CD8-positive, alpha-beta memory T cell (primary cell): ENCODE data around the gene CTSH. TPM values are rescaled to one million over a fixed set of nuclear protein-coding genes. Genes with fewer than 3 reads are reported as not detected.
"Not testable (repeated sequence)": the region's sequence is repeated elsewhere in the genome, so short reads cannot be mapped to it uniquely, and the experiment has no call there.

ENCODE experiments used
- CTCF ChIA-PET: fragments of 350-600 bp; sonication (Branson Sonifier 250); formaldehyde crosslinking; loops from one replicate; lab custom pipeline; 2021; ENCODE audit warnings: antibody characterized with exemption; lab: Charles Lee
- POLR2A ChIA-PET: fragments of 350-600 bp; sonication (Branson Sonifier 250); formaldehyde crosslinking; loops from one replicate; lab custom pipeline; 2021; ENCODE audit warnings: antibody characterized with exemption; lab: Charles Lee
- DNase-seq, 5 donors: peaks; one replicate each; pipeline versions ENCODE4 v3.0.0 to v3.0.0-alpha.2; 2020 to 2022; ENCODE audit warnings: mixed read lengths in 1 of 5
- H3K27ac ChIP-seq: one replicate; pipeline ENCODE4 v1.7.0; 2013; ENCODE audit warnings: low read depth, mild to moderate bottlenecking, low read length, moderate library complexity
- H3K27me3 ChIP-seq: 2 replicates; pipeline ENCODE4 v1.7.0; 2013; ENCODE audit warnings: low read length, mild to moderate bottlenecking; ENCODE audit not compliant: insufficient read depth, poor library complexity, severe bottlenecking
- H3K36me3 ChIP-seq: 2 replicates; pipeline ENCODE4 v1.7.0; 2013; ENCODE audit warnings: mild to moderate bottlenecking, low read length, moderate library complexity; ENCODE audit not compliant: insufficient read depth
- H3K4me1 ChIP-seq: 2 replicates; pipeline ENCODE4 v1.7.0; 2013; ENCODE audit warnings: mild to moderate bottlenecking, low read length, moderate library complexity; ENCODE audit not compliant: insufficient read depth
- H3K4me3 ChIP-seq: 2 replicates; pipeline ENCODE4 v1.7.0; 2013; ENCODE audit warnings: mild to moderate bottlenecking, low read length
- H3K9me3 ChIP-seq: 2 replicates; pipeline ENCODE4 v1.7.0; 2013; ENCODE audit warnings: mild to moderate bottlenecking, low read length
- H3K27ac Mint-ChIP-seq, 8 donors: one replicate each; pipeline ENCODE4 v1.8.0; 2020 to 2021; ENCODE audit warnings: mixed read lengths in 8 of 8, mild to moderate bottlenecking in 6 of 8, inconsistent platforms in 3 of 8, moderate library complexity in 3 of 8
- H3K27me3 Mint-ChIP-seq, 2 donors: one replicate each; pipeline ENCODE4 v1.8.0; 2020 to 2021; ENCODE audit warnings: mixed read lengths in 2 of 2, mild to moderate bottlenecking in 1 of 2, moderate library complexity in 1 of 2
- H3K36me3 Mint-ChIP-seq, 3 donors: one replicate each; pipeline ENCODE4 v1.8.0; 2020 to 2021; ENCODE audit warnings: mixed read lengths in 3 of 3, inconsistent platforms in 1 of 3, mild to moderate bottlenecking in 1 of 3
- H3K4me1 Mint-ChIP-seq, 3 donors: one replicate each; pipeline ENCODE4 v1.8.0; 2020 to 2021; ENCODE audit warnings: mixed read lengths in 3 of 3, inconsistent platforms in 1 of 3, mild to moderate bottlenecking in 1 of 3
- H3K4me3 Mint-ChIP-seq, 7 donors: one replicate each; pipeline ENCODE4 v1.8.0; 2020 to 2021; ENCODE audit warnings: mixed read lengths in 7 of 7, mild to moderate bottlenecking in 6 of 7, moderate library complexity in 4 of 7, inconsistent platforms in 2 of 7
- H3K9me3 Mint-ChIP-seq, 5 donors: one replicate each; pipeline ENCODE4 v1.8.0; 2020 to 2022; ENCODE audit warnings: mixed read lengths in 5 of 5, mild to moderate bottlenecking in 3 of 5, moderate library complexity in 2 of 5, inconsistent platforms in 1 of 5
- polyA plus RNA-seq: library from polyadenylated mRNA; unstranded; fragments of 300-500 nt; fragmentation: Illumina TruSeq; gene quantifications from one replicate; pipeline ENCODE4 v1.2.3, GENCODE V29; 2021
- total RNA-seq, 2 experiments: library from RNA; stranded (reverse); gene quantifications; one replicate each; pipeline ENCODE4 v1.2.3, GENCODE V29; 2021

Gene CTSH
- total and polyA plus RNA-seq, 3 experiments from 2014 or later = 8.1 to 68.7 (median 9.8) TPM

- Mint-ChIP-seq H3K4me3 (no peak overlapping the region), H3K36me3 (peaks cover 15 to 86% (median 24%) of the 10 kb centered on the region in 3 donors), H3K27me3 (no peaks in the 10 kb centered on the region), H3K4me1 (peaks cover 29 to 36% (median 34%) of the 10 kb centered on the region in 3 donors), H3K27ac (peak overlapping the region; percentile 14 to 89 (median 32)), H3K9me3 (no peaks in the 10 kb centered on the region)
- no peak overlapping the region for H3K27ac ChIP-seq
- H3K9me3 ChIP-seq = no peaks in the 10 kb centered on the region
- ChIA-PET POLR2A (no interaction called here), CTCF (no interaction called here)
- H3K4me3 ChIP-seq = no peak overlapping the region
- no peaks in the 10 kb centered on the region for H3K4me1 ChIP-seq
- no peaks in the 10 kb centered on the region for H3K27me3 ChIP-seq
- H3K36me3 ChIP-seq = peaks cover 55% of the 10 kb centered on the region
- DNase-seq = no peak
Measured at GRCh38 chr15:78907577-78907976, 37.3 kb downstream of the CTSH start.

- Histone ChIP-seq H3K4me3 (no peak overlapping the region), H3K9me3 (no peaks in the 10 kb centered on the region), H3K27me3 (no peaks in the 10 kb centered on the region), H3K4me1 (no peaks in the 10 kb centered on the region), H3K36me3 (peaks cover 59% of the 10 kb centered on the region), H3K27ac (no peak overlapping the region)
- H3K27me3 Mint-ChIP-seq = no peaks in the 10 kb centered on the region
- peak overlapping the region in 1 of 7 donors; percentile 27 for H3K4me3 Mint-ChIP-seq
- H3K27ac Mint-ChIP-seq = no peak overlapping the region
- H3K4me1 Mint-ChIP-seq = peaks cover 25 to 32% (median 29%) of the 10 kb centered on the region in 3 donors
- ChIA-PET CTCF (interaction anchor here (0.8 kb wide), 1 partner anchor 14 kb away, joined by 3 read pairs; no protein-coding TSS in a partner anchor), POLR2A (no interaction called here)
- H3K36me3 Mint-ChIP-seq = peaks cover 20 to 86% (median 28%) of the 10 kb centered on the region in 3 donors
- DNase-seq = no peak
- no peaks in the 10 kb centered on the region for H3K9me3 Mint-ChIP-seq
Measured at GRCh38 chr15:78906316-78906620, 38.6 kb downstream of the CTSH start.

GRCh38 chr15:78904599-78905358 lies 40.1 kb downstream of the CTSH start:
- Histone ChIP-seq H3K4me3 (no peak overlapping the region), H3K36me3 (peaks cover 53% of the 10 kb centered on the region), H3K9me3 (no peaks in the 10 kb centered on the region), H3K4me1 (no peaks in the 10 kb centered on the region), H3K27me3 (no peaks in the 10 kb centered on the region), H3K27ac (no peak overlapping the region)
- peaks cover 16 to 20% (median 19%) of the 10 kb centered on the region in 3 donors for H3K4me1 Mint-ChIP-seq
- ChIA-PET CTCF (interaction anchor here (0.7 kb wide), 1 partner anchor 27 kb away, joined by 3 read pairs; no protein-coding TSS in a partner anchor), POLR2A (interaction anchor here (0.6 kb wide), 1 partner anchor 1326 kb away, joined by 7 read pairs; no protein-coding TSS in a partner anchor)
- no peak for DNase-seq
- H3K4me3 Mint-ChIP-seq = no peak overlapping the region
- H3K36me3 Mint-ChIP-seq = peaks cover 22 to 85% (median 23%) of the 10 kb centered on the region in 3 donors
- peak overlapping the region in 2 of 8 donors; percentile 14 to 39 for H3K27ac Mint-ChIP-seq
- no peaks in the 10 kb centered on the region for H3K27me3 Mint-ChIP-seq
- no peaks in the 10 kb centered on the region for H3K9me3 Mint-ChIP-seq

GRCh38 chr15:78902281-78903032 lies 42.4 kb downstream of the CTSH start:
- peaks cover 18 to 87% (median 26%) of the 10 kb centered on the region in 3 donors for H3K36me3 Mint-ChIP-seq
- POLR2A ChIA-PET = interaction anchor here (0.6 kb wide), 1 partner anchor 26 kb away, joined by 5 read pairs; no protein-coding TSS in a partner anchor
- H3K4me1 ChIP-seq, H3K9me3 ChIP-seq, DNase-seq, CTCF ChIA-PET, H3K9me3 Mint-ChIP-seq, H3K27me3 Mint-ChIP-seq, H3K4me3 Mint-ChIP-seq, H3K27ac ChIP-seq, H3K4me3 ChIP-seq, H3K27me3 ChIP-seq: not testable (repeated sequence)
- H3K27ac Mint-ChIP-seq = peak overlapping the region in 3 of 8 donors; percentile 19 to 82 (median 70)
- peaks cover 69% of the 10 kb centered on the region for H3K36me3 ChIP-seq
- H3K4me1 Mint-ChIP-seq = peaks cover 6 to 12% (median 10%) of the 10 kb centered on the region in 3 donors

- H3K4me3 ChIP-seq, POLR2A ChIA-PET, H3K9me3 ChIP-seq, H3K27me3 Mint-ChIP-seq, DNase-seq, H3K27me3 ChIP-seq, H3K4me1 ChIP-seq, H3K4me3 Mint-ChIP-seq, CTCF ChIA-PET, H3K27ac ChIP-seq, H3K9me3 Mint-ChIP-seq: not testable (repeated sequence)
- Mint-ChIP-seq H3K36me3 (peaks cover 18 to 86% (median 18%) of the 10 kb centered on the region in 3 donors), H3K4me1 (peaks cover 0 to 10% (median 8%) of the 10 kb centered on the region in 3 donors), H3K27ac (peak overlapping the region in 2 of 8 donors; percentile 22 to 73)
- peaks cover 60% of the 10 kb centered on the region for H3K36me3 ChIP-seq
Measured at GRCh38 chr15:78900819-78901533, 43.9 kb downstream of the CTSH start.

GRCh38 chr15:78898540-78898939 lies 46.3 kb downstream of the CTSH start:
- Histone ChIP-seq H3K36me3 (peaks cover 64% of the 10 kb centered on the region), H3K4me1 (no peaks in the 10 kb centered on the region), H3K27ac (no peak overlapping the region), H3K9me3 (no peaks in the 10 kb centered on the region), H3K27me3 (no peaks in the 10 kb centered on the region), H3K4me3 (no peak overlapping the region)
- Mint-ChIP-seq H3K27me3 (no peaks in the 10 kb centered on the region), H3K9me3 (no peaks in the 10 kb centered on the region), H3K27ac (peak overlapping the region in 1 of 8 donors; percentile 41), H3K36me3 (peaks cover 16 to 88% (median 24%) of the 10 kb centered on the region in 3 donors), H3K4me3 (no peak overlapping the region), H3K4me1 (peaks cover 4 to 6% (median 5%) of the 10 kb centered on the region in 3 donors)
- POLR2A ChIA-PET = no interaction called here
- CTCF ChIA-PET = interaction anchor here (2.7 kb wide), 1 partner anchor 25 kb away, joined by 8 read pairs; no protein-coding TSS in a partner anchor
- DNase-seq = no peak

- ChIA-PET CTCF (no interaction called here), POLR2A (no interaction called here)
- Histone ChIP-seq H3K36me3 (peaks cover 71% of the 10 kb centered on the region), H3K9me3 (no peaks in the 10 kb centered on the region), H3K27me3 (no peaks in the 10 kb centered on the region), H3K27ac (no peak overlapping the region), H3K4me3 (no peak overlapping the region), H3K4me1 (no peaks in the 10 kb centered on the region)
- Mint-ChIP-seq H3K36me3 (peaks cover 11 to 90% (median 24%) of the 10 kb centered on the region in 3 donors), H3K27me3 (no peaks in the 10 kb centered on the region), H3K9me3 (no peaks in the 10 kb centered on the region), H3K4me3 (peak overlapping the region in 1 of 7 donors; percentile 23), H3K4me1 (peaks cover 10 to 20% (median 12%) of the 10 kb centered on the region in 3 donors), H3K27ac (peak overlapping the region in 2 of 8 donors; percentile 5 to 12)
- DNase-seq = no peak
Measured at GRCh38 chr15:78895471-78895870, 49.4 kb downstream of the CTSH start.
